ENCODE results near the gene HINT1. TPM values are rescaled to one million over a fixed set of nuclear protein-coding genes. Genes with fewer than 3 reads are reported as not detected.

HINT1 gene
- total and polyA plus RNA-seq, 9 of the 15 experiments (the other 6 are each of a cell fraction or from before 2014, with no cell fraction given): 296 to 1,027 (median 500) TPM

GRCh38 chr5:131169810-131170539 lies 4.9 kb upstream of the HINT1 start (continued):
- peak; percentile 82 for TF ChIP-seq CHD1 (IDR thresholded peaks at IDR 0.05; ENCODE audit: low read length)

- BruUV-seq (replicated peaks): no TSS peak
- in situ Hi-C loops (cut with MboI) (loop anchor here (5.0 kb wide), 1 partner anchor 215 kb away; no protein-coding TSS in a partner anchor), intact Hi-C loops (cut with micrococcal nuclease) (no loop called here)
- Histone ChIP-seq H2AFZ (ENCODE audit: low read depth, low read length) (peak overlapping the region; percentile 87), H3K9ac (ENCODE audit: insufficient read depth in 1 of 2, low read depth in 2 of 2, low read length in 2 of 2) (peak overlapping the region; percentile 32 to 53; a peak in 2 of 4 replicates), H3K27ac (ENCODE audit: extremely low read depth, low read depth, low read length) (peak overlapping the region; percentile 66), H3K4me2 (ENCODE audit: insufficient read depth, low read length) (peak overlapping the region; percentile 39; the same call in 1 of the 2 replicates), H3K36me3 (ENCODE audit: control insufficient read depth, insufficient read depth, low read length) (peaks cover 9% of the 10 kb centered on the region), H3K4me3 (no peak overlapping the region), H3K79me2 (ENCODE audit: control insufficient read depth, insufficient read depth, low read length) (peaks cover 50% of the 10 kb centered on the region), H3K9me1 (ENCODE audit: control insufficient read depth, insufficient read depth, low read length) (no peaks in the 10 kb centered on the region), H4K20me1 (replicated peaks; ENCODE audit: control insufficient read depth, insufficient read depth, low read length) (no peaks in the 10 kb centered on the region), H3K27me3 (ENCODE audit: control insufficient read depth in 2 of 2, insufficient read depth in 2 of 2, low read length in 2 of 2) (no peaks in the 10 kb centered on the region), H3K9me3 (replicated peaks; ENCODE audit: control insufficient read depth, insufficient read depth, low read depth, low read length) (no peaks in the 10 kb centered on the region), H3K4me1 (replicated peaks in 1 of 2; ENCODE audit: control insufficient read depth in 2 of 2, insufficient read depth in 2 of 2, low read length in 2 of 2) (peaks cover 21 to 30% of the 10 kb centered on the region in 2 experiments)
- ChIA-PET CTCF (ENCODE audit: low intra/inter-chr PET ratio) (no interaction called here), POLR2A (interaction anchor here (0.6 to 1.8 kb wide), 3 partner anchors 9 to 982 kb away, joined by 3 to 6 read pairs (median 4); no protein-coding TSS in a partner anchor)
- whole genome bisulfite sequencing (ENCODE audit: insufficient coverage, low coverage, missing lambda C conversion rate): 19% methylated on average over 5 of the region's 5 CpGs
- ATAC-seq (no peak), DNase-seq (ENCODE audit: extremely low read depth in 1 of 4, low spot score in 3 of 4) (peak in 1 of 4 experiments; percentile 31), FAIRE-seq (no peak)
- no peak for TF ChIP-seq RBM17 (IDR thresholded peaks at IDR 0.05; ENCODE audit: borderline replicate concordance, low read depth, low read length)
- no peak for TF ChIP-seq ZBTB12 (CRISPR knock-in tag; IDR thresholded peaks at IDR 0.05)
- no peak for TF ChIP-seq FOXP4 (CRISPR knock-in tag; IDR thresholded peaks at IDR 0.05; ENCODE audit: borderline replicate concordance)
- no peak for TF ChIP-seq MCM2 (IDR thresholded peaks at IDR 0.05; ENCODE audit: low read depth)
- no peak for TF ChIP-seq PREB (CRISPR knock-in tag; IDR thresholded peaks at IDR 0.05)
- no peak for TF ChIP-seq RAD51 (IDR thresholded peaks at IDR 0.05; ENCODE audit: borderline replicate concordance, low read depth)
- TF ChIP-seq NR2C2 (CRISPR knock-in tag; IDR thresholded peaks at IDR 0.05): no peak
- no peak for TF ChIP-seq NR2C2 (tag; IDR thresholded peaks at IDR 0.05)
- TF ChIP-seq EP300 (IDR thresholded peaks at IDR 0.05; ENCODE audit: low read length): no peak
- no peak for TF ChIP-seq FOXA3 (CRISPR knock-in tag; conservative IDR thresholded peaks at IDR 0.05 in 1 of 2, IDR thresholded peaks at IDR 0.05 in 1 of 2)
- TF ChIP-seq ZNF695 (CRISPR knock-in tag; IDR thresholded peaks at IDR 0.05): no peak
- no peak for TF ChIP-seq ZNF76 (CRISPR knock-in tag; IDR thresholded peaks at IDR 0.05; ENCODE audit: borderline replicate concordance)
- TF ChIP-seq MYNN (IDR thresholded peaks at IDR 0.05): no peak
- TF ChIP-seq MYNN (CRISPR knock-in tag; IDR thresholded peaks at IDR 0.05): no peak
These were observed 2.6 kb upstream of the HINT1 start for GRCh38 chr5:131167615-131168014.

Measured in K562 (cell line).